ENCODE measurements around the gene SLC4A3.

The SLC4A3 gene

GRCh38 chr2:219631904-219632759 is 4.7 kb downstream of the SLC4A3 start:
- DNase-seq (ENCODE audit: low spot score) = no peak

GRCh38 chr2:219632760-219633105 is 5.3 kb downstream of the SLC4A3 start:
- no peak for DNase-seq (ENCODE audit: low spot score)

DNA sequence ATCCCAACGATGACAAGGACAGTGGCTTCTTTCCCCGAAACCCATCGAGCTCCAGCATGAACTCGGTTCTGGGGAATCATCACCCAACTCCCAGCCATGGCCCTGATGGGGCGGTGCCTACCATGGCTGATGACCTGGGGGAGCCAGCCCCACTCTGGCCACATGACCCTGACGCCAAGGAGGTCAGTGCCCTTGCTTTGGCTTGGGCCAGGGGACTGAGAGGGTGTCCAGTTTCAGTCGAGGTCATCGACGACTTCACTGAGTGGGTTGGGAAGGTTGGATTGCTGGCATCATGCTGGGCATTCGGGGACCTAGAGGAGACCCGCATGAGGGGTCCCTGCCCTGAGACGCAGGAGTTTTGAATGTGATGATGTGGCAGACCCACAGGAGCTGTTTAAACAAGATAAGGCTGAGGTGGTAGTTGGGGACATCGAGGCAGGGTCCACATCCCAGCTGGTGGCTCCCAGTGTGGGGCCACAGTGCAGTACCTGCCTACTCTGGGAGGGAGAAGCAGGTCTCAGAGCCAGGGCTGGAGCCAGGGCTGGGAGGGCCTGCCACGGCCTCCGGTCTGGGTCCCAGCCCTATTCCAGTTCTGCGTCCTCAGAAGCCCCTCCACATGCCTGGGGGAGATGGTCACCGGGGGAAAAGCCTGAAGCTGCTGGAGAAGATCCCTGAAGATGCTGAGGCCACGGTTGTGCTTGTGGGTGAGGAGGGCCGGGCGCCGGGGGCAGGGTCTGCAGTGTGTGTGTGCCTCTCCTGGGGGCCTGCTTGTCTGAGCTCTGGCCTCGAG is 6.0 kb downstream of the SLC4A3 start:
- DNase-seq (ENCODE audit: low spot score) = no peak

- no peak for DNase-seq (ENCODE audit: low spot score)
Measured at GRCh38 chr2:219634171-219634940, 6.9 kb downstream of the SLC4A3 start.

- DNase-seq (ENCODE audit: low spot score) = no peak
Measured at GRCh38 chr2:219634951-219635751, 7.7 kb downstream of the SLC4A3 start.

GRCh38 chr2:219636144-219636915 is 8.9 kb downstream of the SLC4A3 start:
- no peak for DNase-seq (ENCODE audit: low spot score)

GRCh38 chr2:219636941-219637841 is 9.8 kb downstream of the SLC4A3 start:
- no peak for DNase-seq (ENCODE audit: low spot score)

- no peak for DNase-seq (ENCODE audit: low spot score)
Measured at GRCh38 chr2:219637842-219638185, 10.4 kb downstream of the SLC4A3 start.

- DNase-seq (ENCODE audit: low spot score) = no peak
Measured at GRCh38 chr2:219638217-219638947, 11.0 kb downstream of the SLC4A3 start.

GRCh38 chr2:219638948-219639755 is 11.7 kb downstream of the SLC4A3 start:
- DNase-seq (ENCODE audit: low spot score) = no peak

GRCh38 chr2:219641390-219642068 is 14.1 kb downstream of the SLC4A3 start:
- no peak for DNase-seq (ENCODE audit: low spot score)

- DNase-seq (ENCODE audit: low spot score) = no peak
Measured at GRCh38 chr2:219642069-219642454, 14.6 kb downstream of the SLC4A3 start.

DNA sequence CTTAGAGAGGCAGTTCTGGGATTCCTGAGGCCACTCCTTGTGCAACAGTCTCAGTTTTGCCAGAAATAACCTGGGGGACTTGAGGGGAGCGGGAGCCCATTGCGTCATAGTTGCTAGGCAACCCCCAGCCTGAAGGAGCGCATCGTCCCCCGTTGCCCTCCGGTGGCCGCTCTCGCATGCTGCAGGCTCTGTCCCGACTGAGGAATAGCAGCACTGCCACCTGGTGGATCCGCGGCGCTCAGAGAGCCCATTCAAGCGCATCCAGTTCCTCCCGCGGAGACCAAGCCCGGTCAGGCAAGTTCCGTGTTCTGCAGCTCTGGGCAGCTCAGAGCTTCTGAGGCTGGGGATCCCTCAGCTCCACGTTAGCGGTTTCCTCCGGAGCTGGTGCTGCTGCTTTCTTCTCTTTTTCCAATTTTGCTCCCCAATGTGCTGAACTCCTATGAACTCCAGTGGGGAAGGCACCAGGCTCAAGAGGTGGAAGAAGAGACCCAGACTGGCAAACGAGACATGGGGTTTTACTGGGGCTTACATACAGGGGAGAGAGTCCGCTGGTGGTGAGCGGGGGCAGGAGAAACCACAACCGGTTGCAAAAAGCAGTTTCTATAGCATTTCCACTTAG is 15.1 kb downstream of the SLC4A3 start:
- DNase-seq (ENCODE audit: low spot score) = peak; percentile 92

GRCh38 chr2:219643084-219643473 is 15.6 kb downstream of the SLC4A3 start:
- no peak for DNase-seq (ENCODE audit: low spot score)

DNA sequence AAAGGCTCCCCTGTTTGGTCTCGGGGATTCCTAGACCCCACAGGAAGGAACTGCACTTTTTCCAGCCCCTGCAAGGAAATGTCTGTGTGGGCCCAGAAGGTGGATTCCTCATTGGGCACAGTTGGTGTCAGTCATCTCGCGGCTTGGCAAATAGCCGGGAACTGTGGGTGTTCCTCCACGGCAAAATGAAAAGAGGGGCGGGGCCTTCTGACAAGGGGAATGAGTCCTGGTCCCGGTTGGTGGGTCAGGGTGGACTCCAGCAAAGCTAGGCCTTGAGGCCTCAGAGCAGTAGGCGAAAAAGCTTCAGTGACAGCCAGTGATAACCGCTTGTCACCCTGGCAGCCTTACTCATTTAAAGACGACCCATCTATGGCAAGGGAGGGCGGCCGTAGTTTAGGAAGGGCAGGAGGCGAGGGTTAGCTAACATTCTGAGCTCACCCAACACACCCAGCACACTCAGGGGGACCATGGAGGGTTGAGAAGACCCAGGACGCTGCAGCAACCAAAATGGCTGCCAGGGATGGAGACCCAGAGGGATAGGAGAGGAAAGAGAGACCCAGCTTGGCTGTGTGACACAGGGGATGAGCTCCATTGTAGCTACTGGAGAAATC is 16.5 kb downstream of the SLC4A3 start:
- no peak for DNase-seq (ENCODE audit: low spot score)

GRCh38 chr2:219644801-219645480 is 17.5 kb downstream of the SLC4A3 start:
- no peak for DNase-seq (ENCODE audit: low spot score)

Data from kidney capillary endothelial cell (primary cell).